Dermis blood vessel endothelial cell (primary cell): ENCODE results near the gene RELN. TPM values are rescaled to one million over a fixed set of nuclear protein-coding genes. Genes with fewer than 3 reads are reported as not detected.

Experiments used
- DNase-seq: peaks from one replicate; pipeline ENCODE4 v3.0.0; 2010
- total RNA-seq: library from RNA; depleted of rRNA; stranded (reverse); fragments of >200 nt; gene quantifications from 2 replicates; pipeline ENCODE4 v1.2.3, GENCODE V29; 2014

The RELN gene
- total RNA-seq, 1 donor from 2014 or later = 412 TPM

DNA sequence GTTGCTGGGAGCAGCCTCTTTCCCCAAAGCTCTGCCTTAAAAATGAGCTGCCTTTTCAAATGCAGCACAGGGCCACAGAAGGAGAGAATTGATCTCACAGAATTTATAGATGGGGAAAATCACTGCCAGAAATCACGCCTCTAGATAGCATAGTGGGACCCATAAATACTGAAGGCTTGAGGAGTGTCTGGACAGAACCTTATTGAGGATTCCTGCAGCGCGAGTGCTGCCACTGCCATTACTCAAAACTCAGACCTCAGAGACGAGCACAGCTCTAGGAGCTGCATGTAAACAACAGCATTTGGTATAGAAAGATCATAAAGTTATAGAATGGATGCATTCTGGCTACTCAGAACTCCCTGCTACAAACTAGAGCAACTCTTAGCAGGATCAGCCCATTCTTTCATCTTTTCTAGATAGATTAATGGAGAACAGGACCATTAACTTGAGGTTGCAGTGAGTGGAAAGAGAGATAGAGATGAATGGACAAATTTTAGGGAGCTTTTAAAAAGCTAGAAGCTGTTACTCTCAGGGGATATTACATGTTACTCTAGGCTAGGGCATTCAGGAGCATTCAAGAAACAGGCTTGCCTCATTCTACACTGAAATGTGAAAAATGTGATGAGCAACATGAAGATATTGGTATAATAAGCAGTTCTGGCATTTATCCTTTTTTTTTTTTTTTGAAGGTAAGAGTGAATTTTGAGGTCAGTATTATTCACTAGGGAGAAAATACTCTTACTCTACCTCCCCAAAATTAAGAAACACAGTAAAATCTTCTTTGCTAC lies 276.3 kb downstream of the RELN start:
- DNase-seq = no peak

DNA sequence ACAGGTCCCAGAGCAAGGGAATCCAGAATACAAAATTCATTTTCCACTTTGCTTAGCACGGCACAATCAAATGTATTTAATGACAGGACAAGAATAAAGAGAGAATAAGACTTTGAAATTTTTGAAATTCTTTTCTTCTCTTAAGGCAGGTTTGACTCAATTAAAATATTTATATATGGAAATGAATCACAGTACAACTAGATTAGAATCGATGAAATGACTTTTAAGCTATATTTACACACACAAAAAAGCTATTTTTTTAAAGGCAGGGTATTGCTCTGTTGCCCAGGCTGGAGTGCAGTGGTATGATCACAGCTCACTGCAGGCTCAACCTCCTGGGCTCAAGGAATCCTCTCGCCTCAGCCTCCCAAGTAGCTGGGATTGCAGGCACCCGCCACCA lies 278.0 kb downstream of the RELN start:
- DNase-seq = peak; percentile 1

DNA sequence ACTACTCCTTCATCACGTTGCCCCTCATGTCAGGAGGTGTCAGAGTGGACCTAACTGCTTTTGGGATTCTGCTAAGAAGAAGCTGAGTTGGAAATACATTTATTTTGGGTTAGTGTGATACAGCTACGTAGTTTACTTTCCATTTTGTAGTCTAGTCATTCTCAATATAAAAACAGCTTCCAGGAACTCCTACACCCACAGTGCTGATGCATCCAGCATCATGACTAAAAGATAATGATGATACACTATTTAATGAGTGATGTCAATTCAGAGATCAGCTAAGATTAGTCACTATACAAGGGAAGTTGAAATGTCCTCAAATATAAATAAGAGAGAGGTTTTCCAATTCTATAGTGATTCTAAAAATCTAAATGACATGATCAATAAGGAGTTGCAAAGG lies 279.2 kb downstream of the RELN start:
- DNase-seq = no peak

DNA sequence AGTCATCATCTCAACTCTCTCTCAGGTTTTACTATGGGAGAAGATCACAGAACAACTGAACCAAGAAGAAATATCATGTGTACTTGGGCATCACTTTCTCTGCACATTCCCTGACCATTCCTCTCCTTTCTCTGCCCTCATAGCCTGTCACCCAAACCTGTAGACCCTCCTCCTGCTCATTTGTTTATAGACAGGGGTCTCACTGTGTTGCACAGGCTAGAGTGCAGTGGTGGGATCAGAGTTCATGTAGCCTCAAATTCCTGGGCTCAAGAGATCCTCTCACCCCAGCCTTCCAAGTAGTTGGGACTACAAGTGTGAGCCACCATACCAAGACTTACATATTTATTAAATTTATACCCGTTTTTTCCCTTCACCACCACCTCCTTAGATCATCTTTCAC lies 282.7 kb downstream of the RELN start:
- no peak for DNase-seq

DNA sequence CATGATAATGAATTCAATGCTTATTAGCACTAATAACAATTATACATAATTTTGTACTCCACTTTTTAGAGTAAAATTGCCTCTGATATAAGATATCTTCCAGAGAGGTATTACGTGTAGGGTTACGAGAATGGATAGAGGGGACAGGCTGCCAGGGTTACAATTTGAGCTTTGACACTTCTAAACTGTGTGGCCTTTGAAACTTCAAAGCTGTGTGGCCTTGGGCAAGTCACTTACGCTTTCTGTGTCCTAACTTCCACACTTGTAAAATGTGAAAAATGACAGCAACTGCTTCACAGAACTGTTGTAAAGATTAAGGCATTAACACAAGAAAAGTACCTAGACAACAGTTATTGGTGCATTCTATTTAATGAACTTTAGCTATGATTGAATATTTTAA lies 283.9 kb downstream of the RELN start:
- no peak for DNase-seq

DNA sequence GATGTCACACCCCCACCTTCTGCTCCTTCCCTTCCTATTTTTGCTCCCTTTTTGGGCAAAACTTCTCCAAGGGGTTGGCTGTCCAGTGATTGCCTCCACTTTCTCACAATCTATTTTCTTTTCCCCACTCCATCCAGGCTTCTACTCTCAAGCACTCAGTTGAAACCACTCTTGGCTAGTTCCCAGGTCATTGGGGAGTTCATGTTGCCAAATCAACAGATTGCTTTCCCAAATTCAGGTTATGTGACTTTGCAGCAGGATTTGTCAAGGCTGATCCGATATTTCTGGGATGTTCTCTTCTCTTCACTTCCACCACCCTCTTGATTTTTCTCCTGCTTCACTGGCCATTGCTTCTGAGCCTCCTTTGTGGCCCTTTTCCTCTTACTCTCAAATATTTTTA lies 284.8 kb downstream of the RELN start:
- no peak for DNase-seq

DNA sequence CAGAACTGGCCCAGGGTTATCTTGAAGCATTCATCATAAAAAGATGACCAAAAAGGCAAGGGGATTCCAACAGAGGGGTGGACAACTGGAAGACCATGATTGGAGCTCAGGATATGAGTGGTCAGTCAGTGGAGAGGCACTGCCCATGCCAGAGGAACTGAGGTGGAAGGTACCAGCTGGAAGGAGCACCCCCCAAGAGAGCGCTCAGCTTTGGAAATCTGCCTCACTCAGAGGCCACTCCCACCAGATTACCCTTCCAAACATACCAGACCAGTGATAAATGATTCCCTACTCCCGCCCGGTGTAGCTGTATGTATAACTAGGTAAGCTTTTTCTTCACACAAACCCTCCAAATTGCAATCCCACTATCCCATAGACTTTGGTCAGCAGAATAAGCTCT lies 286.5 kb downstream of the RELN start:
- DNase-seq = no peak

DNA sequence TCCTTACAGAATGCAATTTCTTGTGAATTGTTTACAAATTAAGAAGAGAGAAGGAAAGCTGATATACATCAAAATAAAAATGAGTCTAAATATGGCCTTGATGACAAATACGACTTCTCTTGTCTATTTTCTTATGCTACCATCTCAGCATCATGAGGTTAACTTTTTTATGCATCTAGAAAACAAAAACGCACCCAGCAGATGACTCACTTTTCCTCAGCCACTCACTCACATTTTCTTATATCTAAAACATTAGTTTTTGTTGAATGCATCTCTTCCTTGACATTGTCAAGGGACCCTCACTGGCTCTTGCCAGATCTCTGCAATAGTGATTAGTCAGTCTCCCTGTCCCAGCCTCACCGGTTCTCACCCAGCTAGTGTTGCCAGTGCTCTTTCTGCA lies 287.0 kb downstream of the RELN start:
- peak; percentile 9 for DNase-seq

DNA sequence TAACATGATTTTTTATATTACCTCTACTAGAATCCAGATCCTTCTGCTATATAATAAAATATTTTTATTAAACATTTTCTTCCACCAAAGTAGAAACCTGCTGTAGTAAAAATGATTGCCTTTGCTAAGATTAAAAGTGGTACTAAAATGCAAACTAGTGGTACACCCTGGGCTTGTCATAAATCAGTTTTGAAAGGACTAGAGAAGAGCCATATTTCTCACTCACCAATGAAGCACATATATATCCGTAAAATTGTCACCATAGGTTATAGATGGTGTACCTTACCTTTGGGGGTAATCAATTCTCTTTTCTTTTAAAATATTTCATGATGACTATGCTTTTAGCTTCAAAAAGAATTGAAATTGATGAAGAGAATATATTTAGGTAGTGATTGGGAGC lies 290.4 kb downstream of the RELN start:
- DNase-seq = no peak

DNA sequence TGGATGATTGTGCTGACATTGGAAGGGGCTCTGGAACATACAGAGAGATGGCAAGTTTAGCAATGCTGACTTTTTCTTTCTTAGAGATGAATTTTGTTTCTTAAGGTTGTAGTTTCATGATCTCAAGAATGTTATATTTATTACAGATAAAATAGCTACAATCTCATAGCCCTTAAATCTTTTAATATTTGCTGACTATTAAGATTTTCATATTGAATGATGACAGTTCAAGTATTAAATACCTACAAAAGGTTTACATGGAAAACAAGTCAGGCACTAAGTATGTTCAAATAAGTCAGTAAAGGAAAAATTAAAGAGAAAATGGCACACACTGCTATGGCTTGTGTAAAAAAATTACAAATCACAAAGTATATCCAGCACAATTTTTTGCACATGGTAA lies 291.4 kb downstream of the RELN start:
- DNase-seq = no peak

DNA sequence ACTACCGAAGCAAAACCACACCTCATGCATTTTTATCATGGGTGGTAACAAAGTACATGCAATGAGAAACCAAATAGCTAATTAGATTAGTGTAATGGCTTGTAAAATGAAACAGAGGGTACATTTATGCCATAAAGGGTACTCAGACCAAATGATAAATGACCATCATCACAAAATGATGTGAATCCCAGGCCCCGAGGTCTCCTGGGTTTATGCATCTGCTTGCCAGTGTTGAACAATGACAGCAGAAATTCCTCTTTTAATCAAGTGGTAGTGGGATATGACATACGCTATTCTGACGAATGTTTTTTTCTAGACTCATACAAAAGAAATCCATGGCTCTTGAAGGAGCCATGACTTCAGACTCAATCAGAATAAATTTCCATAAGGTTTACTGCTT lies 293.9 kb downstream of the RELN start:
- DNase-seq = no peak

DNA sequence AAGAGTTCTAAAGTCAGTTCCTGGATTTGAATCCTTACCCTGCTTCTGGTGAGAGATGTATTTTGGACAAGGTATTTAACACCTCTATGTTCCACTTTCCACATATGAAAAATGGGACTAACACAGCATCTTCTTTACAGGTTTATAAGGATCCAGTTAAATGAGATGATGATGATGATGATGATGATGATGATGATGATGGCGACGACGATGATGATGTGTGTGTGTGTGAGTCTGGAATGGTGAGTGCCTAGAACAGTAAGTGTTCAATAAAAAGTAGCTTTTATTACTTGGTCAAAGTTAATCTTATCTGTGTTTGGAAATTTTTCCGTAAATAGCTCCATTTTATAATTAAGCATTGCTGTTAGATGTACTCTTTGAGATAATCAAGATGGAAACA lies 295.2 kb downstream of the RELN start:
- DNase-seq = no peak

DNA sequence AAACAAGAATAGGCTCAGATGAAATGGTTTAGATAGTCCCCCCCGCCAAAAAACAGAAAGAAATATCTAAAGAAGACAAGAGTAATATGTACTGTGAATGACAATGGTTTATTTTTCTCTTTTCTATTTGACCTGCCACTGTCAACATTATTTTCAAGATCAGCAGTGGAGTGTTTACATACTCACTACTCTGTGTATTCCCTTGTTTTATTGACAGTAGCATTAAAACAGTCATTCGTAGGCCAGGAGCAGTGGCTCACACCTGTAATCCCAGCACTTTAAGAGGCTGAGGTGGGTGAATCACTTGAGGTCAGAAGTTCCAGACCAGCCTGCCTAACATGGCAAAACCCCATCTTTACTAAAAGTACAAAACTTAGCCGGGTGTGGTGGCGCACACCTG lies 298.2 kb downstream of the RELN start:
- DNase-seq = no peak

DNA sequence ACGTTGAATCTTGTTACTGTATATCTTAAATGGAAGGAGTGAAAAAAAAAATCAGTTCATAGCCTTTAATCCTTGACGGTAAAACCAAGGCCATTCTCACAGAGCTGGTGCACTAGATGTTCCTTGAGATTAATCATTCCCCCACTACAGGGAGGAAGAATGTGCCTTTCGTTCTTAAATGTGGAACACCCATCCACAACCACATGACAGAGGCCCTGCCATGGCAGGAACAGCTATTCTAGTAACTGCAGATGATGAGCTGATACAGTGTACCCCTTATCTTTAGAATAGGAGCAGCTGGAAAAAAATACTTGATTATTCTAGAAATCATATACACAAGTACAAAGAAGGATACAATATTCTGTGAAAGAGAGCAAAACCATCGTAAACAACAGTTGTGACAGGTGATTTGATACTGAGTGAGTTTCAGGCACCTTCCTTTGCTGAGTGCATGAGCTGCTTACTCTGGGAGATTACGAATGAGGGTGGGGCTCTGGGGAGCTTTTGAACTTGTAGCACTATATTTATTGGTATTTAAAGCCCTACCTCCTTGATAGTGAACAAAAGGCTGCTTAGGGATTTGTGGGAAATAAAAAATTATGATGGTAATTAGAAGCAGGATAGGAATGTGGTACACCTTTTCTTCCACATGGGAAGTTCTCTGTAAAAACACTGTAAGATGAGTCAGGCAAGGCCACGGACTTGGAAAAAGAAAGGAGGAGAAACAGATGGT lies 299.1 kb downstream of the RELN start:
- no peak for DNase-seq

DNA sequence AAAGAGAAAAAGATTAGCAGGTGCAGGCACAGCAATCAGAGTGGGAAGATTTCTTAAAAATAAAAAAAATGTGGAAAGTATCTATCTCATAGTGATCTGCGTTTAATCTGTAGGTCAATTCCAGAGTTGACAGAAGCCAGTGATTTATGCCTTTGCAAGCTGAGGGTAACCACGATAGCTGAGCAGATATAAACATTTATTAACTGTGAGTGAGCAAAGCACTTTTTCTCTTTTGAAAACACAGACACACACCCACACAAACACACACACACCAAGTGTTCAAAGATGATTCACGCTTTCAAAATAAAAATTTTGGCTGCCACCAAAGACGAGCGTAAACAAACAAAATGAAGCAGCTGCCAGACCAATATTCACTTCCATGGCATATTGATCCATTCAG lies 300.2 kb downstream of the RELN start:
- DNase-seq = no peak

DNA sequence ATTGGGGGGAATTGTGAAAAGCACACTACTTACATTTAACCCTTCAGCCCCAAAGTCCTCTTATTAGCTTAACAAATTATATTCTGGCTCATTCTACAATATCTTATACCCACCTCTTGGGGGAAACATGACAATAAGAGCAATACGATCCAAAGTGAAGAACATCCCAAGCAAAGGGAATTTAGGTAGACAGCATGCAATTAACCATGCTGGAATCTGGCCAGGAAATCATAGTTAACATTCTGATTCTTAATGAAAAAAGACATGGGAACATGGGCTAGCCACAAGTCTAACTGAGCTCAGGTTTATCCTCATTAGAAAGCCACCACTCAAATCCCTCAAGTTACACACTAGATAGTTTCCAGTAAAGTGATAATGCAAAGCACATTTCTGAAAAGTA lies 301.5 kb downstream of the RELN start:
- DNase-seq = no peak

DNA sequence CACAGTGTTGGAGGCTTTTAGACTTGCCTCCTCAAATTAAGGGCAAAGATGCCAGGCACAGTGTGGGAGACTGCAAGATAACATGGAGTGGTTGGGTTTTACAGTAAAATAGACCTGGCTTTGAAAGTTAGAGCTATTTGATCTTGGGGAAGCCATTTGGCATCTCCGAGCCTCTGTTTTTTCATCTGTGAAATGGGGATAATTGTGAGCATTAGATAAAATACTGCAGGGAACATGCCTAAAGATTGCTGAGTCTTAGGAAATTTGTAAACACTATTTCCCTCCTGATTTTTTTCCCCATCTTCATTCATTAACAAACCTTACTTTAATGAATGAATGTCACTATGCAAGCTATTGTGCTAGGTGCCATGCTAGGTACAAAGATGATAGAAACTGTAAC lies 302.2 kb downstream of the RELN start:
- DNase-seq = no peak

DNA sequence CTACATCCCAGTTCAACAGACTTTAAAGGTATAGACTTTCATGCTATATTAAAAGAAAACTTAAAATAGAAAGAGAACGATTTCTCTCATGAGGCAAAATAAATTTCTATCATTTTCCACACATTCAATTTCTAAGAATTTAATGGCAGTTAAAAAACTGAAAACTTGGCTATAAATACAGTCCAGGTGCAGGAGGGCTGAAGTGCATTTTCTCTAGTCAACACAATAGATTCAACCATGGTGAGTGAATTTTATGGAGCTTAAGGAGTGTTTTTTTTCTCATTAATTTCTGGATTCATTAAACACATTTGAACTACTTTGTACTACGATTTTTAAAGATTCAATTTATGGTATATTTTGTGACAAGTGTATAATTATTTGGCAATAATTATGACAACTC lies 302.7 kb downstream of the RELN start:
- no peak for DNase-seq

DNA sequence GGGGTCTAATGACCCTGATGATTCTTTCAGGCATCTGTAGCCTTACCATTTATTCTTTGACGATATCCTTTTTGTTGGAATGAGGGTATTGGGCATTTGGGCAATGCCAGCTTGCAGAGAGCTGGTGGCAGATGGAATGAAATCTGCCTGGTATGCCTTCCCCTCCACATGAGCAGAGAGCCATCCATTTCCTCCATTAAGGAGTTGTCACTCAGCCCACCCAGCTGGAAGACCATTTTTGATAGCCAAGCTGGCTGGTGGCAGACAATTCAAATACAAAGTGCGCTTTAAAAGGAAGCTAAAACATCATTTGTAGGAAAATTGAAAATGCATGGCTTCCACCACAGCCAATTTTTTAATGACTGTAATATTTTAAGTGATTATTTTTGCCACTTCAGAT lies 303.4 kb downstream of the RELN start:
- no peak for DNase-seq

DNA sequence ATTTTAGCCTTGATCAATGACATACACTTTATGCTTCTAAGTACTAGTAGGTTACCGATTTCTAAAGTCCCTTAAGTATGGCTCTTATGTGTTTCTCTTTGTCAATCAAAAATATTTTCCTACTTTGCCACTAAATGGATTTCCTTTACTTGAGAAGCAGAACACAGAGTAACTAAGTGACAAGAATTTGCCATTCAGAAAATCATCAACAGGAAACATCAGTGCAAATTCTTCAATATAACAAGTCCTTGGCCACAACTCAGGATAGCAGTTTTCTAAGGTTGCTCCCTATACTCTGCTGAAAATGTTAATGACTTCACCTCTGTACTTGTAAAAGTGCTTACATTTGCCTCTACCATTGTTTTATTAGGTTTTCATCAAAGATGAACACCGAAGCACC lies 303.8 kb downstream of the RELN start:
- DNase-seq = peak; percentile 71

DNA sequence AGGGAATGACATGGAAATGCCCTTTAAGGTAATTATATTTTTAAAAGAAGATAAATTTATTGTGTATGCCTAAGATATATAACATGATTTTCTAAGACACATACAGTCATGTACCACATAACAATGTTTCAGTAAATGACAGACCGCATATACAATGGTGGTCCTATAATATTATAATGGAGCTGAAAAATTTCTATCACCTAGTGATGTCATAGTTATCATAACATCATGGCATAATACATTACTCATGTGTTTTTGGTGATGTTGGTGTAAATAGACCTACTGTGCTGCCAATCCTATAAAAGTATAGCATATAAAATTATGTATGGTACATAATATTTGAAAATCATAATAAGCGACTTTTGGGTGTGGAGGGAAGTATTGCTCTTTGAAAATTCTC lies 306.1 kb downstream of the RELN start:
- no peak for DNase-seq

DNA sequence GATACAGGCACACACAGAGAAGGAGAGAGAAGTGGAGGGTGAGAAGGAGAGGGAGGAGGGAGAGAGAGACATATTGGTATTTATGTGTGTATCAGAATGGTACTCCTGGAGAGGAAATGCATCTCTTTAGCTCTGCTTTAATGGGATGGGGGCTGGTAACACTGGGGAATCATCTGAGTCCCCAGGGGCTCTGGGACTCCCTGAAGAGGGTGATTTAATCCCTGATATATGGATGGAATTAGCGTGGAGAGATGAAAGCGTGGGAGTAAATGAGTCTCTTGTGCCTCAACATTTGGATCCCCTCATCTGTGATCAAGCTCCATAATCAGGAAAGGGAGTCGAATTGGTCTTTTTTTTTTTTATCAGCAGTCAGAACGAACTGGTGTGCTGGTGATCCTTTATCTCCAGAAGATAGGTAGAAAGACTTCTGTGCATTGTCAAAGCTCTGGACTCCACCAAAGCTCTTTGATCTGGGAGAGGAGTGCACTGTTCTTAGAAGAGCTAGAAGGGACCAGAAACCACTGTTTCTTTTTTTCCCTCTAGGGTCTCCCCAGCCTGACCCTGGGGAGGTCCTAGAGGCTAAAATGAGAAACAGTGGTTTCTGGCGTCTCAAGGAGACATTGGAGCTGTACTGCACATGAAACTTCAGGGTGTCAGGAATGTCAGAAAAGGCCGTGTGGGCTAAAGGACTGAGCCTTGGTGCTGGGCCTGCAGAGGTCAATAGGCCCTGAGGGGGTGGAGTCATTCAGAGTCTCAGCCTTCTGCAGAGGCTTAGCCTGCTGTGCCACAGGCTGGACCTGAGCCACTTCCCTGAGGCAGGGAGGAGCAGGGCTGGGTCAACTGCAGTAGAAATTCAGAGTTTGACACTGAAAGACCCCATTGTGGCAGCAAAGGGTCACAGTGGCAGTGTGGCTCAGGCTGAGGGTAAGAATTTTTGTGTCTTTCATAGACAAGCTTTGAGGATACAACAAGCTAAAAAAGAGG lies 309.0 kb downstream of the RELN start:
- DNase-seq = no peak
